ENCODE results near the gene HSD17B13.
A peak's percentile ranks its signal among the peaks of the same experiment; 100 is the strongest.
"Not testable (repeated sequence)": the region's sequence is repeated elsewhere in the genome, so short reads cannot be mapped to it uniquely, and the experiment has no call there.

The HSD17B13 gene

GRCh38 chr4:87315000-87315399 lies 7.7 kb downstream of the HSD17B13 start:
- not testable (repeated sequence) for DNase-seq

DNA sequence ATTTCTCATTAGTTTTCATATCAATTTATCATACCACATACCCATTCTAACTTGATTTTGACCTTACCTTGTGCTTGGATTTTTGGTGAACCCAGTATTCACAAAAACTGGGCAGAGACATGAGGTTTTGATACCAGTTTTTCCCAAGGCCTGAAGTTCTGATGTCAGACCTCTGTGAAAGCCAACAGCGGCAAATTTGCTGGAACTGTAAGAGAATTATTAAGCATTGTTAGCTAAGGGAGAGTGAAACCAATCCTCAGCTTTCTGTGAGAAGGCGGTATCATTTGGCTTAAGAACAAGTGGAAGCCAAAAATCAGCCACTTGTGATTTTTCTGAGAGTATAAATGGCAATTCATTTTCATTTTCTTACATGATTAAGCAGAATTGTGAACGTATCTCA lies 8.9 kb downstream of the HSD17B13 start:
- DNase-seq = no peak

GRCh38 chr4:87311684-87312083 lies 11.0 kb downstream of the HSD17B13 start:
- no peak for DNase-seq

DNA sequence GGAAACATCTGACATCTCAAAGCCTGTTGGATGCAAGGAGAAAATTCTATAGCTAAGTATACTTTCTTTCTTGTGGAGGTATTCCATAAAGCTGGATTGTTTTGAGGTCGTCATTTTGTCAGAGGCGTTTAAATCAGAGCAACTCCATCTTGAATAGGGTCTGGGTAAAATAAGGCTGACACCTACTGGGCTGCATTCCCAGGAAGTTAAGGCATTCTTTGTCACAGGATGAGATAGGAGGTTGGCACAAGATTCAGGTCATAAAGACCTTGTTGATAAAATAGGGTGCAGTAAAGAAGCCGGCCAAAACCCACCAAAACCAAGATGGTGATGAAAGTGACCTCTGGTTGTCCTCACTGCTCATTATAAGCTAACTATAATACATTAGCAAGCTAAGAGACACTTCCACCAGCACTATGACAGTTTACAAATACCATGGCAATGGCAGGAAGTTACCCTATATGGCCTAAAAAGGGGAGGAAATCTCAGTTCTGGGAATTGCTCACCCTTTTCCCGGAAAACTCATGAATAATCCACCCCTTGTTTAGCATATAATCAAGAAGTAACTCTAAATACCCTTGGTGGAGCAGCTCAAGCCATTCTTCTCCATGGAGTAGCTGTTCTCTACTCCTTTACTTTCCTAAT lies 11.9 kb downstream of the HSD17B13 start:
- DNase-seq = no peak

DNA sequence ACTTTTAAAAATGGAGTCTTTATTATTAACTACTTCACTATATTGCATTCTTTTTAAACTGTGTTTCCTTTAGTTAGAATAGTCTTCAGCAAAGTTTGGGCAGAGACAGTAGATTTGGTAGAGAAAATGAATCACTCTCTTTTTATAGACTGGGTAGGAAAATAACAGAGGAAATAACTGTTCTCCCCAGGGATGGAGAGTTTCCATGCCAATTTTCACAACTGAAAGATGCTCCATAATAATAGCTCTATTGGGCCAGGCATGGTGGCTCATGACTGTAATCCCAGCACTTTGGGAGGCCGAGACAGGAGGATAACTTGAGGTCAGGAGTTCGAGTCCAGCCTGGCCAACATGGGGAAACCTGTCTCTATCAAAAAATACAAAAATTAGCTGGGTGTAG lies 13.1 kb downstream of the HSD17B13 start:
- no peak for DNase-seq

DNA sequence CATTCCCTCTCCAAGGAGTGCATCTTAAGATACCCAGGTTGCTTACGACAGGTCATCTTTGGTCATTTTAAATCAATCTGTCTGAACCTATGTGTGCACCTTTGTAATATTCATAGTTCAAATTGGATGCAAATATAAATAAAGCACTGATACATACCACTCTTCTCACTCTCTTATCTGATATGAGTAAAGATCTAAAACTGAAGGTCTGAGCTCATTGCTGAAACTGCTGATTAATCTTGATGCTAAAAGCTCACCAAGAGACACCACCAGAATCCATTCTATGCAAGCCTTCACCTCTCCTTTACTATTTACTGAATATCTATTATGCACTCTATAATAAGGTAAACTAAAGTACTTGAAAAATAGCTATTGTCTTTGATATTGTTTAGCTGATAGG lies 16.6 kb downstream of the HSD17B13 start:
- no peak for DNase-seq

GRCh38 chr4:87305562-87305961 lies 17.1 kb downstream of the HSD17B13 start:
- no peak for DNase-seq

DNA sequence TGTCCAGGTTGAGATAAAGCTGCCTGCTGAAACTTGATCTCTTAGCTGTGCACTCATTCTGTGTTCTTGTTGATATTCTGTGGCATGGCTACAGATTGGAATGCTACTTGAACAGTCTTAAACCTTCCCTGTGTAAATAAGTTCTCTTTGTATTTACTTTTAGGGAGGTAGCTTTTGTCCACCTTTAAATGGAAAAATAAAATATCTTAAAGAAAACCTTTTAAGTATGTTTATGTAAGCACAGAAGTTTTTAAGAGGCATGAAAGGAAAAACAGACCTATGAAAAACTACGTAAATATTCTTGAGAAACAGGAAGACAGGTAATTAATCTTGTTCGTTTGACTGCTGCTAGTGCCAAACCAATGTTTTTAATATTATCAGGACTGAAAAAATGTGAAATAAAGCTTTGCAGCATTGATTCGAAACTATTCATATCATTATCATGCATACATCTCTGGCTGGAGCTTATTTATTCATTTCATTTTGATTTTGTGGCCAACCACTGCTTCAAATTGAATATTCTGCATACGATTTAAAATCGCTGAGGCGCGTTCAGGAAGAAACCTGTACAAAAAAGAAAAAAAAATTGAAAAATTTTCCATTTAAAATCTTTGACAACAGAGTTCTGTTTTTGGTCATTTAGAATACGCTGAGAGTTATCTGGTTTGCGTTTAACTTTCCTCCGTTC lies 17.8 kb downstream of the HSD17B13 start:
- DNase-seq = no peak

DNA sequence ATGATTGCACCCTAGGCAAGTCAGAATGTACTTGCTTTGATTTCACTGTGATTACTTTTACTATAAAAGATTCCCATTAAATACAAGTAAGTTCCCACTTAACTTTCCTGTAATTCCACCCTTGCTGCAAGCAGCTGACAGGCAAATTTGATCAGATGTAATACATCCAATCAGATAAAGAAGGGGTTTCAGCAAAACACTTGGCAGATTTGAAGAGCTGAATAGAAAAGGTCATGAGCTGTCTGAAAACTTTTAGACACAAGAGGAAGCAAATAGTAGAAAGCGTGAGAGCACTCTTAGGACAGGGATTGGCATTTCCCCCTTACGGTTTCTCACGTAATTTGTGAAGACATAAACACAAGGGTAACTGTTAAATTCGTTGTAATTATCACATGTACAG lies 22.8 kb downstream of the HSD17B13 start:
- DNase-seq = no peak

- no peak for DNase-seq
Observed at GRCh38 chr4:87298362-87298761, 24.3 kb downstream of the HSD17B13 start.

DNA sequence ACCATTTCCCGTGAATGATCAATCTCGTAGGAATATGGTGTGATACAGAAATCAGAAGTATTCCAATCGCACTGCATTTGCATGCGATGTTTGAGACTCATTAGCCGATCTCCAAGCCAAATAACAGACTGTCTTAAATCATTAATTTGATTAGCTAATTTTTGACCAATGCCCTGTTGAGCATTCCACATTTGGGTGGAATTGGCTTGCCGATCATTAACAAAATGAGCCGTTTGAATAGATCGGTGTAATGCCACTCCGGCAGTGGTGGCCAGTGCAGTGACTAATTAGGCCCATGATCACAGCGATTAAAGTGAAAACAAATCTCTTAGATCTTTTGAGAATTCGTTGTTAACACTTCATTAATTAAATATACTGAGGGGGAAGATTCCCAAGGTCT lies 27.8 kb downstream of the HSD17B13 start:
- not testable (repeated sequence) for DNase-seq

DNA sequence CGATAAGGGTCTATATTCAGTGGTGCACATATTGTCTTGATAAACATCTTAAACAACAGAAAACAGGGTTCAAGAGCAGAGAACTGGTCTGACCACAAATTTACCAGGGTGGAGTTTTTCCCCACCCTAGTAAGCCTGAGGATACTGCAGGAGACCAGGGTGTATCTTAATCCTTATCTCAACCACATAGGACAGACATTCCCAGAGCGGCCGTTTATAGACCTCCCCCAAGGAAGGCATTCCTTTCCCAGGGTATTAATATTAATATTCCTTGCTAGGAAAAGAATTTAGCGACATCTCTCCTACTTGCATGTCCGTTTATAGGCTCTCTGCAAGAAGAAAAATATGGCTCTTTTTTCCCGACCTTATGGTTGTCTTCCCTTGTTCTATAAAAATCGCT lies 28.8 kb downstream of the HSD17B13 start:
- DNase-seq = not testable (repeated sequence)

- DNase-seq = no peak
Observed at GRCh38 chr4:87286970-87287369, 35.7 kb downstream of the HSD17B13 start.

DNA sequence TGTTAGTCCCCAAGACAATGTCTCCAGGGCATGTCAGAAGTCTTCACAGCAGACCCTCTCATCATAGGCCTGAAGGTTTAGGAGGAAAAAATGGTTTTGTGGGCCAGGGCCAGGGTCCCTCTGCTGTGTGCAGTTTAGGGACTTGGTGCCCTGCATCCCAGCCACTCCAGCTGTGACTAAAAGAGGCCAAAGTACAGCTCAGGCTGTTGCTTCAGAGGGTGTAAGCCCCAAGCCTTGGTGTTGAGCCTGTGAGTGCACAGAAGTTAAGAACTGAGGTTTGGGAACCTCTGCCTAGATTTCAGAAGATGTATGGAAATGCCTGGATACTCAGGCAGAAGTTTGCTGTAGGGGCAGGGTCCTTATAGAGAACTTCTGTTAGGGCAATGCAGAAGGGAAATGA lies 38.4 kb downstream of the HSD17B13 start:
- not testable (repeated sequence) for DNase-seq

GRCh38 chr4:87283151-87283550 lies 39.5 kb downstream of the HSD17B13 start:
- no peak for DNase-seq

DNA sequence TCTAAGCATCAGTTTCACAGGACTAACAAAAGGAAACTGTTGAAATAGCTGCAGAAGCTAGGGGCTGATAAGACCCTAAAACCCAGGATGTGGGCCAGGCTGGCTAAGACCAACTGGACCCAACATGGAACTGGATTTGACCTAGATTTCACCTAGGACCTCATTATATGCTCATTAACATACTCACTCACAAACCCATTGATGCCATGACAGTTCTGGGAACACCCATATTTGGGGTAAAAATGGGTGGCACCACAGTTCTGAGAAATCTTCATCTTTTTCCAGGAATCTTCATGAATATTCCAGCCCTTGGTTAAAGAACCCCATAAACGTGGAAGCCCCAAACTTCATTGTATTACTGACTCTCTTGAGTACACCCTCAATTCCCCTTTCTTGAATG lies 41.1 kb downstream of the HSD17B13 start:
- DNase-seq = no peak

- no peak for DNase-seq
Observed at GRCh38 chr4:87278335-87278794, 44.3 kb downstream of the HSD17B13 start.

- DNase-seq = no peak
Observed at GRCh38 chr4:87275311-87275710, 47.4 kb downstream of the HSD17B13 start.

DNA sequence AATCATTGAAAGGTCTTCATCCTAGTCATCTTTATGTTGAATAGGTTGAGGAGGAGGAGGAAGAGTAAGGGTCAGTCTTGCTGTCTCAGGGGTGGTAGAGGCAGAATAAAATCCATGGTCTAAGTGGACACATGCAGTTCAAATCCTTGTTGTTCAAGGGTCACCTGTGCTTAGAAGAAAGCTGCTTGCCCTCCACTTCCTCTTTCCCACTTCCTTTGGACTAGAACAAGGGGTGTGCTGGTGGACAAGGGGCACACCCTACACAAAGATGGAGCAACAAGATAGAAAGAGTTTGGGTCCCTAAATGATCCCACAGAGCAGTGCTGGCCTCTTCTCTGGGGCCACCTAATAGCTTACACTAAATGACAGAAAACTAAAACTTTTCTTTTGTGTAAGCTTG lies 47.9 kb downstream of the HSD17B13 start:
- no peak for DNase-seq

GRCh38 chr4:87274327-87274726 lies 48.4 kb downstream of the HSD17B13 start:
- DNase-seq = no peak

DNA sequence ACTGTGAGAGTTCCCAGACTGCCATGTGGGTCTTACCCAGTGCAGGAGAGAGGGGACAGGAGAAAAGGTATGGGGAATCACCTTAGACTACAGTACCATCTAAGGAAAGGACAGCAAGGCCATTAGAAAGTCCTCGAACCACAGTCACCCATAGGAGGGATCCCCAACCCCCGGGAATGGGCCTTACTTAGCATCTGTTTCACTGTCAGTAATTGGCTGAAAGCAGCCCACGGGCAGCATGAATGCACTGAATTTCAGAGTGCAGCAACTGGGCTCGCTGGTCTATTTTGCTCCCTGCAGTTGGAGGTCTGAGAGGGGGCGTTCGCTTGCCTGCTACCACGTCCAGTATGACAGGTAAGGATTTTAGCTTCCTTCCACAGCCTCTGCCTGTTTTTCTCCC lies 51.9 kb downstream of the HSD17B13 start:
- no peak for DNase-seq

DNA sequence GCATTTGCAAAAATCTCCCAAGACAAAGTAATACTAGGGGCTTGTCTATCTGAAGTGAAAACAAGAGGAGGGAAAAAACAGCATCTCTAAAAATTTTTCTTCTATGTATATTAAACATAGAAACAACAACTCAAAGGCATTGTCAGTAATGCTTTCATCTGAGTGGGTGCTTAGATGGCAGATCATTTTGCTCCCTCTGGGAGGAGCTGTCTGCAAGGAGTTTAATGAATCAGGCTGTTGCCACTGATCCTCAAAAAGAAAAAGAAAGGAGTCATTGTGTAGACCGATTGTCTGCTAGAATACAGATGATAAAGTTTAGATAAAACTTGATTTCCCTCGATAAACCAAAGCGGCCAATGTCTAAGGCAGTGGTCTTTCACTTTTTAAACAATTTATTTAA lies 52.5 kb downstream of the HSD17B13 start:
- DNase-seq = peak; percentile 4

GRCh38 chr4:87268411-87268810 lies 54.3 kb downstream of the HSD17B13 start:
- no peak for DNase-seq

GRCh38 chr4:87266986-87267385 lies 55.7 kb downstream of the HSD17B13 start:
- no peak for DNase-seq

DNA sequence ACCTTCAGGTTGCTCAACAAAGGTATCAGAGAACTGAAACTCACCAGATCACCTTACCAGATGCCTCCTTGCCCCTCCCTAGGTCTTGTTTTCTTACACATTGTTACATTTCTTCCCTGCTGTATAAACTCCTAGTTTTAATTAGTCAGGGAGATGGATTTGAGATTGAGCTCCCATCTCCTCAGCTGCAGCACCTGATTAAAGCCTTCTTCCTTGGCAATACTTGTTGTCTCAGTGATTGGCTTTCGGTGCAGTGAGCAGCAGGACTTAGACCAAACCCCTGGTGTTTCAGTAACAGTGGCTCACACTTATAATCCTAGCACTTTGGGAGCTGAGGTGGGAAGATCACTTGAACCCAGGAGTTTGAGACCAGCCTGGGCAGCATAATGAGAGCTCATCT lies 59.8 kb downstream of the HSD17B13 start:
- DNase-seq = no peak
